H9 (cell line): ENCODE data around the gene TBC1D4. TPM values are rescaled to one million over a fixed set of nuclear protein-coding genes. Genes with fewer than 3 reads are reported as not detected.

ENCODE experiments used
- DNase-seq: peaks from one replicate; pipeline ENCODE4 v3.0.0-alpha.2; 2017
- H2AFZ ChIP-seq: one replicate; pipeline ENCODE4 v1.6.1; 2013; ENCODE audit warnings: mild to moderate bottlenecking, low read length, control low read depth, moderate library complexity
- H2AK5ac ChIP-seq: 2 replicates; pipeline ENCODE4 v1.6.1; 2013; ENCODE audit warnings: low read length, control low read depth, mixed read lengths; ENCODE audit not compliant: insufficient read length
- H2BK120ac ChIP-seq: one replicate; pipeline ENCODE4 v1.6.1; 2013; ENCODE audit warnings: low read depth, mild to moderate bottlenecking, low read length, control low read depth, inconsistent platforms; ENCODE audit not compliant: poor library complexity, severe bottlenecking
- H2BK12ac ChIP-seq: 2 replicates; pipeline ENCODE4 v1.6.1; 2013; ENCODE audit warnings: low read length, control low read depth, mixed read lengths, low read depth; ENCODE audit not compliant: insufficient read length
- H2BK15ac ChIP-seq: 2 replicates; pipeline ENCODE4 v1.6.1; 2013; ENCODE audit warnings: low read depth, low read length, control low read depth
- H2BK20ac ChIP-seq: one replicate; pipeline ENCODE4 v1.6.1; 2013; ENCODE audit warnings: low read depth, mild to moderate bottlenecking, low read length, control low read depth, inconsistent platforms; ENCODE audit not compliant: poor library complexity, severe bottlenecking
- H2BK5ac ChIP-seq: 2 replicates; pipeline ENCODE4 v1.6.1; 2013; ENCODE audit warnings: low read length, control low read depth, mixed read lengths; ENCODE audit not compliant: insufficient read length
- H3K14ac ChIP-seq: 2 replicates; pipeline ENCODE4 v1.6.1; 2013; ENCODE audit warnings: low read length, control low read depth; ENCODE audit not compliant: insufficient read depth
- H3K18ac ChIP-seq: 2 replicates; pipeline ENCODE4 v1.6.1; 2013; ENCODE audit warnings: low read depth, mild to moderate bottlenecking, mixed read lengths, low read length, control low read depth; ENCODE audit not compliant: insufficient read length
- H3K23ac ChIP-seq: 2 replicates; pipeline ENCODE4 v1.6.1; 2013; ENCODE audit warnings: low read length, control low read depth, mixed read lengths, low read depth; ENCODE audit not compliant: insufficient read length
- H3K23me2 ChIP-seq: 2 replicates; pipeline ENCODE4 v1.6.1; 2013; ENCODE audit warnings: low read depth, mild to moderate bottlenecking, mixed read lengths, low read length, control low read depth; ENCODE audit not compliant: insufficient read length, poor library complexity, severe bottlenecking
- H3K27ac ChIP-seq: 2 replicates; pipeline ENCODE4 v1.5.1; 2013; ENCODE audit warnings: low read length, control low read depth, mixed read lengths, low read depth; ENCODE audit not compliant: insufficient read length
- H3K27me3 ChIP-seq: 2 replicates; pipeline ENCODE4 v1.6.1; 2013; ENCODE audit warnings: low read length, control low read depth, inconsistent platforms; ENCODE audit not compliant: insufficient read depth
- H3K4ac ChIP-seq: 2 replicates; pipeline ENCODE4 v1.6.1; 2013; ENCODE audit warnings: low read depth, mild to moderate bottlenecking, control low read depth, inconsistent platforms, low read length, moderate library complexity
- H3K4me1 ChIP-seq: 2 replicates; pipeline ENCODE4 v1.6.1; 2013; ENCODE audit warnings: low read length, control low read depth, inconsistent platforms; ENCODE audit not compliant: insufficient read depth
- H3K4me2 ChIP-seq: 2 replicates; pipeline ENCODE4 v1.6.1; 2013; ENCODE audit warnings: low read length, control low read depth, mixed read lengths; ENCODE audit not compliant: insufficient read length, insufficient read depth
- H3K56ac ChIP-seq: 2 replicates; pipeline ENCODE4 v1.6.1; 2013; ENCODE audit warnings: low read depth, mild to moderate bottlenecking, mixed read lengths, low read length, control low read depth; ENCODE audit not compliant: insufficient read length
- H3K79me1 ChIP-seq: 2 replicates; pipeline ENCODE4 v1.6.1; 2013; ENCODE audit warnings: low read depth, mild to moderate bottlenecking, moderate library complexity, low read length, control low read depth, inconsistent platforms; ENCODE audit not compliant: insufficient read depth, poor library complexity, severe bottlenecking
- H3K79me2 ChIP-seq: 2 replicates; pipeline ENCODE4 v1.6.1; 2013; ENCODE audit warnings: low read length, control low read depth, inconsistent platforms; ENCODE audit not compliant: insufficient read depth
- H3K9ac ChIP-seq: 2 replicates; pipeline ENCODE4 v1.6.1; 2013; ENCODE audit warnings: low read length, control low read depth, mixed read lengths; ENCODE audit not compliant: insufficient read length; ENCODE audit errors: extremely low read depth
- H3K9me3 ChIP-seq: one replicate; pipeline ENCODE4 v1.6.1; 2013; ENCODE audit warnings: low read depth, low read length, inconsistent platforms; ENCODE audit not compliant: control insufficient read depth
- H3T11ph ChIP-seq: one replicate; pipeline ENCODE4 v1.6.1; 2013; ENCODE audit warnings: mild to moderate bottlenecking, low read length, control low read depth, inconsistent platforms
- H4K20me1 ChIP-seq: one replicate; pipeline ENCODE4 v1.6.1; 2013; ENCODE audit not compliant: control insufficient read depth, insufficient read length, insufficient read depth
- H4K5ac ChIP-seq: 2 replicates; pipeline ENCODE4 v1.6.1; 2013; ENCODE audit warnings: low read depth, mild to moderate bottlenecking, mixed read lengths, low read length, control low read depth; ENCODE audit not compliant: insufficient read length
- H4K8ac ChIP-seq: replicated peaks from 2 replicates; pipeline ENCODE4 v1.6.1; 2013; ENCODE audit warnings: low read length, control low read depth, mixed read lengths, low read depth; ENCODE audit not compliant: insufficient read length
- H4K91ac ChIP-seq: 2 replicates; pipeline ENCODE4 v1.6.1; 2013; ENCODE audit warnings: low read depth, mild to moderate bottlenecking, moderate library complexity, mixed read lengths, low read length, control low read depth; ENCODE audit not compliant: insufficient read length
- H3K27ac Mint-ChIP-seq, 3 experiments: 2 replicates in 2 of 3; 3 replicates in 1 of 3; pipeline ENCODE4 v1.8.0; 2020 to 2021; ENCODE audit warnings: mixed read lengths in 3 of 3, mild to moderate bottlenecking in 1 of 3, moderate library complexity in 1 of 3
- H3K27me3 Mint-ChIP-seq: 2 replicates; pipeline ENCODE4 v1.8.0; 2021; ENCODE audit warnings: low read depth, mild to moderate bottlenecking, moderate library complexity, mixed read lengths
- H3K36me3 Mint-ChIP-seq, 3 experiments: 2 replicates in 2 of 3; 3 replicates in 1 of 3; pipeline ENCODE4 v1.8.0; 2020 to 2021; ENCODE audit warnings: low read depth in 3 of 3, mixed read lengths in 3 of 3; ENCODE audit not compliant: insufficient read depth in 1 of 3
- H3K4me1 Mint-ChIP-seq, 2 experiments: 2 replicates each; pipeline ENCODE4 v1.8.0; 2020; ENCODE audit warnings: mixed read lengths in 2 of 2
- H3K4me3 Mint-ChIP-seq, 2 experiments: 2 replicates in 1 of 2; 3 replicates in 1 of 2; pipeline ENCODE4 v1.8.0; 2020 to 2021; ENCODE audit warnings: mild to moderate bottlenecking in 2 of 2, mixed read lengths in 2 of 2, moderate library complexity in 1 of 2
- H3K9me3 Mint-ChIP-seq, 2 experiments: 2 replicates in 1 of 2; 3 replicates in 1 of 2; pipeline ENCODE4 v1.8.0; 2020; ENCODE audit warnings: mild to moderate bottlenecking in 2 of 2, mixed read lengths in 2 of 2, moderate library complexity in 1 of 2
- CTCF ChIP-seq: fragments of 200-600 bp; sonication (generic); conservative IDR thresholded peaks from 3 replicates; pipeline ENCODE4 v1.8.0; 2021; ENCODE audit warnings: antibody characterized with exemption, mild to moderate bottlenecking
- WGBS: extraction: QIAGEN DNeasy Blood & Tissue Kit; methylation state at CpG from one replicate; pipeline ENCODE4 v1.1.7; 2013; ENCODE audit warnings: missing lambda C conversion rate, low lambda C conversion rate, mixed read lengths; ENCODE audit not compliant: insufficient read length; ENCODE audit errors: extremely low coverage; 5-methylcytosine and 5-hydroxymethylcytosine counted together
- total RNA-seq: library from RNA; stranded (reverse); gene quantifications from 2 replicates; pipeline ENCODE4 v1.2.1, GENCODE V29; 2021

TBC1D4 gene
- total RNA-seq, 1 experiment from 2014 or later = 10.5 TPM

- Mint-ChIP-seq H3K27ac (peak overlapping the region; percentile 62 to 96 (median 92); a peak in 6 of 7 replicates), H3K27me3 (no peaks in the 10 kb centered on the region)
- H3T11ph ChIP-seq = no peak overlapping the region
Measured at GRCh38 chr13:75458696-75459422, 23.1 kb downstream of the TBC1D4 start.

More at GRCh38 chr13:75458696-75459422, 23.1 kb downstream of the TBC1D4 start:
- H3K9me3 Mint-ChIP-seq = no peaks in the 10 kb centered on the region
- no peak overlapping the region; a peak in 1 of 5 replicates for H3K4me3 Mint-ChIP-seq
- H3K4me1 ChIP-seq = peaks cover 4% of the 10 kb centered on the region; the same call in 1 of the 2 replicates
- no peak overlapping the region for H2BK120ac ChIP-seq
- DNase-seq = peak; percentile 50
- no peak overlapping the region for H3K4me2 ChIP-seq
- no peak overlapping the region for H3K9ac ChIP-seq
- no peak overlapping the region for H2BK12ac ChIP-seq
- H3K4me1 Mint-ChIP-seq = peaks cover 6 to 8% of the 10 kb centered on the region in 2 experiments
- no peaks in the 10 kb centered on the region for H3K27me3 ChIP-seq
- TF ChIP-seq CTCF = no peak
- no peaks in the 10 kb centered on the region for H3K23me2 ChIP-seq
- no peaks in the 10 kb centered on the region; the same call in 1 of the 2 replicates for H3K79me2 ChIP-seq
- H4K91ac ChIP-seq = no peak overlapping the region
- H3K36me3 Mint-ChIP-seq = peaks cover 3 to 15% (median 10%) of the 10 kb centered on the region in 3 experiments; a peak in 4 of 7 replicates
- H3K18ac ChIP-seq = no peak overlapping the region
- H3K14ac ChIP-seq = no peak overlapping the region; the same call in 1 of the 2 replicates
- no peak overlapping the region for H2BK15ac ChIP-seq
- H2BK5ac ChIP-seq = no peak overlapping the region
- no peak overlapping the region for H3K56ac ChIP-seq
- H3K27ac ChIP-seq = peak overlapping the region; percentile 17
- H2AK5ac ChIP-seq = no peak overlapping the region
- no peaks in the 10 kb centered on the region for H3K9me3 ChIP-seq
- H4K20me1 ChIP-seq = no peaks in the 10 kb centered on the region
- H3K4ac ChIP-seq = no peak overlapping the region
- H2BK20ac ChIP-seq = no peak overlapping the region
- no peak overlapping the region for H4K8ac ChIP-seq
- peaks cover 2% of the 10 kb centered on the region for H3K79me1 ChIP-seq
- H2AFZ ChIP-seq = no peak overlapping the region
- peak overlapping the region; percentile 5 for H4K5ac ChIP-seq
- WGBS = no CpG with 5 or more reads among the region's 6 CpGs
- H3K23ac ChIP-seq = no peak overlapping the region
